ENCODE results near the gene FAM169A. TPM values are rescaled to one million over a fixed set of nuclear protein-coding genes. Genes with fewer than 3 reads are reported as not detected.

FAM169A gene
- total RNA-seq, 1 donor from 2014 or later: 5.9 TPM

GRCh38 chr5:74851684-74852353 is 14.4 kb downstream of the FAM169A start:
- no peak overlapping the region for H3K4me3 Mint-ChIP-seq (ENCODE audit: unreplicated experiment)
- no peaks in the 10 kb centered on the region for H3K27me3 Mint-ChIP-seq (ENCODE audit: low read depth)
- peaks cover 2% of the 10 kb centered on the region for H3K36me3 Mint-ChIP-seq (ENCODE audit: low read depth)
- peaks cover 11% of the 10 kb centered on the region for H3K4me1 Mint-ChIP-seq (ENCODE audit: low read depth)
- no peak for DNase-seq (ENCODE audit: low spot score)
- TF ChIP-seq, protein P1, sequence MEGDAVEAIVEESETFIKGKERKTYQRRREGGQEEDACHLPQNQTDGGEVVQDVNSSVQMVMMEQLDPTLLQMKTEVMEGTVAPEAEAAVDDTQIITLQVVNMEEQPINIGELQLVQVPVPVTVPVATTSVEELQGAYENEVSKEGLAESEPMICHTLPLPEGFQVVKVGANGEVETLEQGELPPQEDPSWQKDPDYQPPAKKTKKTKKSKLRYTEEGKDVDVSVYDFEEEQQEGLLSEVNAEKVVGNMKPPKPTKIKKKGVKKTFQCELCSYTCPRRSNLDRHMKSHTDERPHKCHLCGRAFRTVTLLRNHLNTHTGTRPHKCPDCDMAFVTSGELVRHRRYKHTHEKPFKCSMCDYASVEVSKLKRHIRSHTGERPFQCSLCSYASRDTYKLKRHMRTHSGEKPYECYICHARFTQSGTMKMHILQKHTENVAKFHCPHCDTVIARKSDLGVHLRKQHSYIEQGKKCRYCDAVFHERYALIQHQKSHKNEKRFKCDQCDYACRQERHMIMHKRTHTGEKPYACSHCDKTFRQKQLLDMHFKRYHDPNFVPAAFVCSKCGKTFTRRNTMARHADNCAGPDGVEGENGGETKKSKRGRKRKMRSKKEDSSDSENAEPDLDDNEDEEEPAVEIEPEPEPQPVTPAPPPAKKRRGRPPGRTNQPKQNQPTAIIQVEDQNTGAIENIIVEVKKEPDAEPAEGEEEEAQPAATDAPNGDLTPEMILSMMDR (IDR thresholded peaks at IDR 0.05): no peak
- H3K27ac Mint-ChIP-seq (ENCODE audit: unreplicated experiment): peak overlapping the region; percentile 45
- peaks cover 10% of the 10 kb centered on the region for H3K9me3 Mint-ChIP-seq (ENCODE audit: low read depth)

- no peak overlapping the region for H3K4me3 Mint-ChIP-seq (ENCODE audit: unreplicated experiment)
- peaks cover 2% of the 10 kb centered on the region for H3K36me3 Mint-ChIP-seq (ENCODE audit: low read depth)
- peaks cover 4% of the 10 kb centered on the region for H3K9me3 Mint-ChIP-seq (ENCODE audit: low read depth)
- TF ChIP-seq, protein P1 (IDR thresholded peaks at IDR 0.05): no peak
- H3K27me3 Mint-ChIP-seq (ENCODE audit: low read depth): no peaks in the 10 kb centered on the region
- no peak for DNase-seq (ENCODE audit: low spot score)
- H3K4me1 Mint-ChIP-seq (ENCODE audit: low read depth): peaks cover 11% of the 10 kb centered on the region
- H3K27ac Mint-ChIP-seq (ENCODE audit: unreplicated experiment): no peak overlapping the region
Measured at GRCh38 chr5:74850789-74851425, 15.3 kb downstream of the FAM169A start.

- peaks cover 11% of the 10 kb centered on the region for H3K4me1 Mint-ChIP-seq (ENCODE audit: low read depth)
- H3K27ac Mint-ChIP-seq (ENCODE audit: unreplicated experiment): no peak overlapping the region
- no peaks in the 10 kb centered on the region for H3K27me3 Mint-ChIP-seq (ENCODE audit: low read depth)
- DNase-seq (ENCODE audit: low spot score): no peak
- H3K36me3 Mint-ChIP-seq (ENCODE audit: low read depth): no peaks in the 10 kb centered on the region
- H3K9me3 Mint-ChIP-seq (ENCODE audit: low read depth): no peaks in the 10 kb centered on the region
- TF ChIP-seq, protein P1 (IDR thresholded peaks at IDR 0.05): no peak
- no peak overlapping the region for H3K4me3 Mint-ChIP-seq (ENCODE audit: unreplicated experiment)
Measured at GRCh38 chr5:74850030-74850429, 16.2 kb downstream of the FAM169A start.

GRCh38 chr5:74848553-74849025 is 17.6 kb downstream of the FAM169A start:
- Mint-ChIP-seq H3K27ac (ENCODE audit: unreplicated experiment) (no peak overlapping the region), H3K27me3 (ENCODE audit: low read depth) (no peaks in the 10 kb centered on the region), H3K36me3 (ENCODE audit: low read depth) (no peaks in the 10 kb centered on the region)

DNA sequence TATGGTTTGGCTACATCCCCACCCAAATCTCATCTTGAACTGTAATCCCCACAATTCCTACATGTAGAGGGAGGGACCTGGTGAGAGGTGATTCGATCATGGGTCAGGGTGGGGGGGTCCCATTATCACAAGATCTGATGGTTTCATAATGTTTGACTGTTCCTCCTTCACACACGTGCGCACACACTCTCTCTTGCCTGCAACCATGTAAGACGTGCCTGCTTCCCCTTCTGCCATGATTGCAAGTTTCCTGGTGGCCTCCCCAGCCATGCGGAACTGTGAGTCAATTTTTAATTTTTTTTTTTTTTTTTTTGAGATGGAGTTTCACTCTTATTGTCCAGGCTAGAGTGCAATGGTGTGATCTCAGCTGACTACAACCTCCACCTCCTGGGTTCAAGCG is 27.0 kb downstream of the FAM169A start:
- no peak overlapping the region for H3K27ac Mint-ChIP-seq (ENCODE audit: unreplicated experiment)
- peaks cover 3% of the 10 kb centered on the region for H3K4me1 Mint-ChIP-seq (ENCODE audit: low read depth)
- H3K9me3 Mint-ChIP-seq (ENCODE audit: low read depth): no peaks in the 10 kb centered on the region
- DNase-seq (ENCODE audit: low spot score): no peak
- no peaks in the 10 kb centered on the region for H3K27me3 Mint-ChIP-seq (ENCODE audit: low read depth)
- H3K36me3 Mint-ChIP-seq (ENCODE audit: low read depth): peaks cover 3% of the 10 kb centered on the region
- H3K4me3 Mint-ChIP-seq (ENCODE audit: unreplicated experiment): no peak overlapping the region
- TF ChIP-seq, protein P1 (IDR thresholded peaks at IDR 0.05): no peak

More at GRCh38 chr5:74848553-74849025, 17.6 kb downstream of the FAM169A start:
- H3K4me1 Mint-ChIP-seq (ENCODE audit: low read depth): peaks cover 11% of the 10 kb centered on the region
- H3K4me3 Mint-ChIP-seq (ENCODE audit: unreplicated experiment): no peak overlapping the region
- no peak for DNase-seq (ENCODE audit: low spot score)
- TF ChIP-seq, protein P1 (IDR thresholded peaks at IDR 0.05): no peak
- no peaks in the 10 kb centered on the region for H3K9me3 Mint-ChIP-seq (ENCODE audit: low read depth)

Data from chondrocyte (in vitro differentiated cells).